GM18499 (cell line): ENCODE measurements around the gene LENEP.

Source experiments
- ATAC-seq: cut with Tn5 transposase; IDR thresholded peaks from one replicate; pipeline ENCODE4 v1.9.1; 2021; ENCODE audit warnings: moderate number of reproducible peaks; ENCODE audit not compliant: insufficient read depth, unreplicated experiment

LENEP gene

DNA sequence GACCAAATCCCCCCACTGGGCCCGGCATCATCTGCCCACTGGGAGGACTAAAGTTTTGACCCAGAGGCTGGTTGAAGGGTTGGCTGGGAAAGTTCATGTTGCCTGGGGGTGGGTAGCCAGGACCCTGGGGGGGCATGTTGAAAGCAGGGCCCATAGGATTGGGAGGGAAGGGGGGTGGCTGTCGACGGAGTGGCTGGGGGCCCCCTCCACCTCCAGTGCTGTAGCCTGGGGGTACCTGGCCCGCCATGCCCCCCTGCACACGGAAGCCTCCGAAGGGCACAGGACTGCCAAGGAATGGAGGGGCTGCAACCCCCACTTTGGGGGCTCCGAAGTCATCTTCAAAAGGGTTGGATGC is 34.0 kb upstream of the LENEP start:
- ATAC-seq: no peak

DNA sequence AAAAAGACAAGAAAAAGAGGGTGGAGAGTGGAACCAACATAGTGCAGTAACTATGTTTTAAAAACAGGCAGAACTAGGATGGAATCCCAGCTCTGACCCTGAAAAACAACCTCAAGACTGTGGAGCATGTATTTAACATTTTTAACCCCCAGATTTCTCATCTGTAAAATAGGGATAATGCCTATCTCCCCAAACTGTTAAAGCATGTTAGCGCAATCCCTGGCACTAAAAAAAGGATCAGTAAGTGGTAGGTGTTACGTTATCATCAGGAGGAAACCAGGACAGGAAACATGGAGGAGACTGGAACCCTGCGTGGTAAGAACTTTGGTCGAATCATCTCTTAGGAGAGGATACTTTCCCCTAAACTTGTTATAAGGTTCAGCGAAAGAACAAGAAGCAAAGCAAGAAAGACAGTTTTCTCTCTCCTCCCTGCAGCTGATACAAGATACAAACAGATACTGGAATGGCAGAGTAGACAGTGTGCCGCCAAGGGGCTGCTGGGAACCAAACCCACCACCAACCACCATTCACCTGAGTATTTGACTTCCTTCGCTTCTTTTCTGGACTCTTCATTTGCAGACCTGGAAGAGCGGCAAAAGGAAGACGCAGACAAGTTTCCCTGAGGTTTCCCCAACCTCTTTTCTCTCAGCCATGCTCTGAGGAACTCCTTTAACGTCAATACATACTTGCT is 32.8 kb upstream of the LENEP start:
- ATAC-seq: no peak

DNA sequence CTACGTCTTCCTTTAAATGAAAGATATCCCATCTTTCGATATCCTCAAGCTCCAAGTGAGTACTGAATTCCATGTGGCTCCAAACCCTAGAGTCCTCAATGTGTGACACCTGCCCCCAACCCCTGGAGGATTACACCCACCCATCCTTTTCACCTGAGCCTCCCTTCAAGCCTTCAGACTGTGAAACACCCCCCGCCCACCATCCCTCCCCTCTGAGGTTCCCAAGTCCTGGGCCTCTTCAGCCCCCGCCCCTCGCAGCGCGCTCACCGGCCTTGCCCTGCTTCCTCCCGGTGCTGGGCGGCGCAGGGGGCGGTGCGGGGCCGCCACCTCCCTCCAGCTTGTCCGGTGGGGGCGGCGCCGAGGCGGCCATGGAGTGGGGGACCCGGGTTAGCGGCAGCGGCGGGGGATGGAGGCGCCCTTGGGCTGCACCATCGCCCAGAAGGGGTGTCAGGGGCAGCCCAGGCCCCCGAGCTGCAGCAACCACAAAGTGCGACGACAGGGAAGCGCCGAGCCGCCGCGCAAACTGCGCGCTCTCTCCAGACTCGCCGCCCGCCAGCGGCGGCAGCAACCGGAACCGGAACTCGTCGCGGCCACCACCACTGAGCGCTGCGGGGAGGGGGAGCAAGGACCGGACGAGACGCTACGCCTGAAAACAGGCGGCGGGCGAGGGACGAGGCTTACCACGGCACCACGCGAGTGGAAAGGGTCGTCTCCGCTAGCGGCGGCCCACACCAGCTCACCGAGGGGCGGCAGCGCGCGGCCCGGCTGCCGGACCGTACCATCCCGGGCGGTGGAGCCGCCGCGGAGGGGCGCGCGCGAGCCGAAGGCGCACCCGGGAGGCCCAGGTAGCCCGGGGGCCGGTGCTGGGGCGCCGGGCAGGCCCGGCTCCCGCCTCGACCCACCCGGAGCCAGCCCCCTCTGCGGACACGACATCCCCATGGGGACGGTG is 31.9 kb upstream of the LENEP start, which contains the start of gene PYGO2:
TSS of gene PYGO2 (minus strand) at position 576 of the 949 bp plus-strand sequence. CDS start at position 370, 206 bp downstream.
- peak; percentile 35 for ATAC-seq

DNA sequence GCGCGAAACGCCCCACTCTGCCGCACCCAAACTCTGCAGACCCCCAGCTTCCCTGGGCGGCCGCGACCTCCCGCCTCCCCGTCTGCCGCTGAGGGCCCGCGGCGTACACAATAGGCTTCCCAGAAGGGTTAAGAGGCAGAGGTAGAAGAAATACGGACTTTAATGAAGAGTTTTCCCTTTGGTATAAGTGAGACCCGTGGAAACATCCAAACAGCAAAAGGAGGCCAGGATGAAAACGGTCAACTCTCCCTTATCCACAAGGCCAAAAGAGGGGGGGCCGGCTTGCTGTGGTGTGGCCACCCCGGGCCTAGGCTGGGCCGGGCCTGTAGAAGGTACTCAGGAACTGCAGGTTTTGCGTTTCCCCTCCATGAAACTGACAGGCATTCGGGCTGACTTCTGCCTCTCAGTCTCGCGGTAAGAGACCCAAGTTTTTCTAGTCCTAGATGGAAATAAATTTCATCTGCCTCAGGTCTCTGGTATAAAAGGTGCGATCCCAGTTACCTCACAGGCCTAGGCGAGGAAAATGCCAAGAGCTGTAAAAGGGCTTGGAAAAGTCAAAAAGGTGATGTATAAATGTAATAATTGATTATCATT is 31.1 kb upstream of the LENEP start:
- no peak for ATAC-seq

DNA sequence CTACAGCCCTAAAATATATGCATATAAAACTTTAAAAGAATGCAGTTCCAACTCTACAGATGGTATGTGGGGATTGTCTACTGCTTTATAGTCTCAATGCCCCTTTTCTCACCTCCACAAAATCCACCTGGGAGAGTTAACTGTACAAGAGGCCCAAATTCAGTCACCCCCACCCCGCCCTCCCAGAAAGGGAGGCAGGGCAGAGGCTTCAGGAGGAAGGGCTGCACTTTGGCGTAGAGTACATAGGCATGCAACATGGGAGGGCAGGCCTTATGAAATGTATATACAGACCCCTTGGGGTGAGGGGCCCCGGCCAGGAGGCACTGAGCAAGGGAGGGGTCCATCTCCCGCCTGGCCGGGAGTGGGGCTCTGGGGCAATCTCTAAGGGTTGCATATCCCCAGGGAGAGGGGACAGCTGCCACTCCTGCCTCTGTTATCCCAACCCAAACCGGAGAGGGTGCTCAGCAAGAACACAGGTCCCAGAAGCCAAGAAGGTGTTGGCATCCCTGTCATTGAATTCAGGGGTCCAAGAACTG is 30.5 kb upstream of the LENEP start:
- no peak for ATAC-seq

DNA sequence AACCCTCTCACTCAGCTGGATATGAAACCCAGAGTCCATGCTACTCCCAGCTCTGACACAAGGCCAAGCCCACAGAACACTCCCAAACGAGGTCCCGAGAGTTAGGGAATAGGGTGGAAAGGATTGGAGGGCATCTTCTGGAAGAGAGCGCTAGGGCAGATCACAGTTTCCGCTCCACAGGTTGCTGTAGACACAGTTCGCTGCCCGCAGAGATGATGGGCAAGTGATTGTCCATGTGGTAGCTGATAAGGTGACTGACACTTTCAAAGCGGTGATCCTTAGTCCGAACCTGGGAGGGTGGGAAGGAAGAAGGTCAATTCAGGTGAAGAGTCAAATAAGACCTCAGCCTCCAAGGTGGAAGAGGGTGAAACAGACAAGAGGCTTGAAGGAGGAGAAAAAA is 29.7 kb upstream of the LENEP start:
- ATAC-seq: no peak

DNA sequence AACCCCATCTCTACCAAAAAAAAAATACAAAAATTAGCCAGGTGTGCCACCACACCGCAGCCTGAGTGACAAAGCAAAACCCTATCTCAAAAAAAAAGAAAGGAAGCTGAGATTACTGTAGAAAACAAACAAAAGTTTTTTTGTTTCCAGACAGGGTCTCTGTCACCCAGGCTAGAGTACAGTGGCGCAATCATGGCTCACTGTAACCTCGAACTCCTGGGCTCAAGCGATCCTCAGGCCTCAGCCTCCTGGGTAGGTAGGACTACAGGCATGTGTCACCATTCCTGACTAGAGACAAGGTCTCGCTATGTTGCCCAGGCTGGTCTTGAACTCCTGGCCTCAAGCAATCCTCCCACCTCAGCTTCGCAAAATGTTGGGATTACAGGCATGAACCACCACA is 29.0 kb upstream of the LENEP start:
- ATAC-seq: no peak

DNA sequence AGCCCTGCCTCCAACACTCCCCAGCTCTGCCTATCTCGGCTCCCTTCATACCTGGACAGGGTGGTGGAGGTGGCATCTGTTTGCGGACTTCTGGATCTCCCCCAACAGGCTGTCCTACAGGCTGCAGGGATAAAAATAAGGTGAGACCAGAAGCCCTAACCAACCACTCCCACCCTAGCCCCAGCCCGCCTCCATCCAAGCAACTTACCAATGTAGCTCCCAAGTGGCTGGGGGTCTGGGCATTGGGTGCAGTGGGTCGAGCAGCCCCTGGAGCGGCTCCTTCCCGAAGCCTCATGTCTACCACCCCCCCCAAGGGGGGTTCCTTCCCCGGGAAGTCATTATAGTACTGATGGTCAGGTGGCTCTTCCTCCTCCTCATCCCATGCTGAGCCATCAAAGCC is 27.3 kb upstream of the LENEP start:
- ATAC-seq: no peak

DNA sequence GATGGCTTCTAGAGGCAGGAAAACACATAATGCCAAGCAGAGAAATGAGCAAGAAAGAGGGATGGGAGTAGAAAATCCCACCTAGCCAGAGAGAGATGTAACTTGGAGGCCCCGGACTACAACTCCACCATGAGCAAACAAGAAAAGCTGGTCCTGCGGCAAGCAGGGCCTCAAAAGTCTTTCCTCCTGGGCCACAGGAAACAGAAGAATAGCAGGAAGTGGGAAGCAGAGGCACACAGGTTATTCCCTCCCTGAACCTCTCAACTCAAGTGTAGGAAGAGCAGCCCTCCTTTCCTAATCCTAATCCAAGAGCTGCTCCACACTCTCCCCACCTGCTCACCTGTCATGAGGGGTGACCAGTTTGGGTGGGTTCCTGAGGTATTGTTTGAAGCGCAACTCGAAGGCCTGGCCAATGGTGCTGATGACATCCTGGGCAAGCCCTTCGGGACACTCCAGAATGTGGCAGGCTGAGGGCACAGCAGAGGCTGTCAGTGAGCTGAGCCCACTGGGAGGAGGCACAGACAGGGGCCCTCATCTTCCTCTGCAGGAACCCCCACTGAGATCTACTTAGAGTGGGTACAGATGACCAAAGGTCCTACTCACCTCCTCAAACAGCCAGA is 25.9 kb upstream of the LENEP start:
- ATAC-seq: no peak

DNA sequence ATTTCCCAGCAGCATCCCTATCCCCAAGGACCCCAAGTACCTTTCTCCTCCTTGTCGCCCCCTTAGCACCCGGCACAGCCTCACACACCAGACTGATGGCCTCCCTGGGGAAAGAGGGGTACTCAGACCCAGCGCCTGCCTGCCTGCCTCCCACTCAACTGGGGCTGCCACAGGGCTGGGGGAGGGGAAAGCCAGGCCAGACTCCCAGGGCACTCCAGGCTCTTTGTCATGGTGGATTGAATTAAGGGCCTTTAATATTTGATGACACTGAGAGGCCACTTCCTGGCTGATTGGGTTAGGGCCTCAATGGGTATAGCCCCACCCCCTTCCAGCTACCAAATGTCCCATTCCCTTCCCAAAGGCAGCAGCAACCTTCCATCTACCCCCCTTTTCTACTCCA is 24.7 kb upstream of the LENEP start:
- no peak for ATAC-seq

DNA sequence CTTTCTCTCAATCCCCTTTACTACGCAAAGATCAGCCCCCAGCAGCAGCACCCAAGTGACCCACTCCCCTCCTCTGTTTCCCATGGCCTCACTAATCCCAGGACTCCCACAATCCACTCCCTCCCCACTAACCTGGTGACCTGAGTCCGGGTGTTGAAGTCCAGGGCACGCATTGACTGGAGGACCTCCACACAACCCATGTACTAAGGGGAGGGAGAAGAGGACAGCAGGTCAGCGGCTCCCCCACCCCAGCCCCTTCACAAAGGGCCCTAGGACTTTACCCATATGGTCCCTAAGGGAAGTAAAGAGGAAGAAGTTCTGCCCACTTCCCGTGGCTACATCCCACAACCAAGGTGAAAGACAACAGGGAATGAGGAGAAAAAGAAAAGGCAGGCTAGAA is 24.1 kb upstream of the LENEP start:
- ATAC-seq: no peak

DNA sequence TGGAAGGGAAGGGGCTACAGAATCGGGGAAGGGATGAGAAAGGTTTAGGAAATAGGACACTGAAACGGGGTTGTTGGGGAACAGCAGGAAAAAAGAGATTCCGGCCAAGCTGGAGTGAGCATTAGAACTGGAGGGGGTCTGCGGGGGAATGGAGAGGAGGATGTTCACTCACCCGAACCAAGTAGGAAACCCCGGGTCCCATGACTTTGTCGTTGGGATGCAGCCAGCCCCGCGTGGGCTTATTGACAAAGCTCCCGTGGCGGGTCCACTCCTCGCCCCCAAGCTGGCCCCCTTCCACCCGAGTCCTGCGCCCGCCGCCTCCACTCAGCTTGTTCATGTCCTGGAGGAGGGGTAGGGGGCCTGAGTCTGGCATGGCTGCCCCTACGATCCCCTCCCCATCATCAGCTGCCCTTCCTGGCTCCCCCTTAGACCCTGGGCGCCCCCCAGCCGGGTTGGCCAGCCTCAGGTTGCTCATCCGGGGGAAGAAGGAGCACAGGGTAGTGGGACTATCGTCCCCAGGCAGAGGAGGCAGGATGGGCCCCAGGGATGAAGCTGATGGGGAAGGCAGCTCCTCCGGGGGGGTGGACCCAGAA is 23.4 kb upstream of the LENEP start:
- ATAC-seq: no peak

DNA sequence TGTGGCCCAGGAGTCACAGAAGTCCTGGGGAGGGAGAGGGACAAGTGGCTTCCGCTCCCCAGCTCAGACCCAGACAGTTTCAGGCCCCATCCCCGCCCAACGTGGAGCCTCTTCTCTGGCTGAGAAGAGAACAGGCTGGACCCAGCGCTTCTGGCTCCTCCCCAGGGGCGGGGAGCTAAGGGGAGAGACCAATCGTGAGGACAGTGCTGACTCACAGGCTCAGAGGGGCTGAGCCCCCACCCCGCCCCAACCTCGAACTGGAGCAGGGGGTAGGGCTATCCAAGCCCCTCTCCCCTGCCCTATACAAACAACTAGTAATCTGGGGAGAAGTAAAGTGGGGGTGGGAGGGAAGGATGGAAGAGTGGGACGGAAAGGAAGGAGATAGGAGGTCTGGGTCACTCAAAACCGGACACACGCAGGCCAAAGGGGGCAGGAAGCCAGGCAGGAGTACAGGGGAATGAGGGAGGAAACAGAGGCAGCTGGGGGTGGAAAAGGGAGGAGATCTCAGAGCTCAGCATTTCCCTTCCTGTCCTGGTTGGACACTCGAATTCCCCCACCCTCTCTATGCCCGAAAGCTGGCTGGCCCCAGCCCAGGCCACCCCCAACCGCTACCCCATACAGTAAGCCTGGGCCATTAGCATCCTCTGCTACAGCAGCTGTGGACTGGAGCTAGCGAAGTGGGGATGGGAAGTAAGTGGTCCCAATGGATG is 22.6 kb upstream of the LENEP start, which contains the start of gene SHC1:
TSS of gene SHC1 (minus strand) at position 117 of the 710 bp plus-strand sequence. CDS start 221 bp downstream, outside the sequence.
- ATAC-seq: no peak

DNA sequence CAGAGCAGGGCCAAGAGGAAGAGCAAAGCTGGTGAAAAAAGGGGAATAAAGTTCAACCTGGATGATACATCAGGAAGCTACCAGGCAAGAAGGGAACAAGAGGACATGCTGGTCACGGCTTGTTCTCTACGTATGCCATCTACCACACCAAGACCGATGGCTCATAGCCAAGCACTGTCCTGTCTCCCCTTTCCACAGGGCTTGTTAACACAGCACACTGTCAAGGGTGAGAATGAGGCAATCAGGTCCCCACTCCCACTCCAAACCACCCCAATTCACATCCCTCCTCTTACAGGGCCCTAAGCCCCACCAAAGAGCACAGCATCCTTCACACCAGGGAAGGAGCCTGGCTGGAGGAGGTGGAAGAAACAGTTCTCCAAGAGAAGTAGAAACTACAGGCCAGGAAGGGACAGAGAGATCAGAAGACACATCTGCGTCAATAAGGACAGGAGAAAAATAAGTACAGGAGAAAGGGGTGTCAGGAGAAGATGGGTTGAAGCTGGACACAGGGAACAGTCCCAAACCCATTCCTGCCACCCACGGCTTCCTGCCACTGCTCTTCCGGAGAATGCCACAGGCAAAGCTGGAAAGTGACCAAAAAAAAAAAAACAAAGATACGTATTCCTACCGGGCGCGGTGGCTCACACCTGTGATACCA is 21.9 kb upstream of the LENEP start:
- ATAC-seq: no peak

DNA sequence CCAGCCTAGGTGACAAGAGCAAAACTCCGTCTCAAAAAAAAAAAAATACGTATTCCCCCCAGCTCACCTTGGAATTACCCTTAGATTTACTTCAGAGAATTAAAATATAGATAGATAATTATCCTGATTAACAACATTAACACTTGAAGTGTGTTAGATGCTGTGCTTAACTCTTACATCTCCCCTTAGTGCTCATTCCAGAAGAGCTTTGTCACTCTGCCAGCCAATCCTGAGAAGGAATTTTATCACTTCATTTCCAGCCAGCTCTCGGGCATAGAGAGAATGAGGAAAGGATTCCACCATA is 21.2 kb upstream of the LENEP start:
- ATAC-seq: no peak

DNA sequence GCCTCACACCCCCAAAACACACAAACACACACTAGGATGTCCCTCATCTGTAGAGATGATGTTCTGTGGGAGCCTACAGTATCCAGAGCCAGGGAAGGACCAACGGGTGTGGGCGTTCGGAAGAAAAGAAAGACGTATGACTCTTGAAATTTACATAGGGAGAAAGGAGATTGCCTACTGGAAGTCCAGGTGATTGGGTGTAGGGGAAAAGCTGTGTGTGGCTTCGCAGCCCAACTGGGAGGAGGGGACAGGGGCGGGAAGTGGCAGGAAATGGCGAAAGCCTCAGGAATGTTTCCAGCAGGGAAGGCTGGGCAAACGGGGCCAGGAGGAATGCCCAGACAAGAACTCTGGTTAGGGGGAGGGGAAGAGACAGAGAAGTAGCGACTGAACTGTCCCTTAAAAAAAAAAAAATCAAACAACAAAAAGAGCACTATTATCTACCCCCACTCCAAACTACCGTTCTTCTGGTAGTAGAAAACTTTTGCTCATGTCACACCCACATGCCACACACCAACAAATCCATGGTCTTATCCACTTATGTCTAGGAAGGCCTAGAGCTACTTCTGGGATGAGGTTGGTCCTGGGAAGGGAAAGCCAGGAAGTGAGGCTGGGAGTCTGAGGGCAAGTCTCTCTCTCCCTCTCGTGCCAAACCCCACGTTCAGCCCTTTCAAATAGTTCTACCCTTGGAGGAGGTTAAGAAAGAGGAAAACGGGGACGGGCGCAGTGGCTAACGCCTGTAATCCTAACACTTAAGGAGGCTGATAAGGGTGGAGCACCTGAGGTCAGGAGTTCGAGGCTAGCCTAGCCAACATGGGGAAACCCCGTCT is 20.7 kb upstream of the LENEP start:
- ATAC-seq: no peak

DNA sequence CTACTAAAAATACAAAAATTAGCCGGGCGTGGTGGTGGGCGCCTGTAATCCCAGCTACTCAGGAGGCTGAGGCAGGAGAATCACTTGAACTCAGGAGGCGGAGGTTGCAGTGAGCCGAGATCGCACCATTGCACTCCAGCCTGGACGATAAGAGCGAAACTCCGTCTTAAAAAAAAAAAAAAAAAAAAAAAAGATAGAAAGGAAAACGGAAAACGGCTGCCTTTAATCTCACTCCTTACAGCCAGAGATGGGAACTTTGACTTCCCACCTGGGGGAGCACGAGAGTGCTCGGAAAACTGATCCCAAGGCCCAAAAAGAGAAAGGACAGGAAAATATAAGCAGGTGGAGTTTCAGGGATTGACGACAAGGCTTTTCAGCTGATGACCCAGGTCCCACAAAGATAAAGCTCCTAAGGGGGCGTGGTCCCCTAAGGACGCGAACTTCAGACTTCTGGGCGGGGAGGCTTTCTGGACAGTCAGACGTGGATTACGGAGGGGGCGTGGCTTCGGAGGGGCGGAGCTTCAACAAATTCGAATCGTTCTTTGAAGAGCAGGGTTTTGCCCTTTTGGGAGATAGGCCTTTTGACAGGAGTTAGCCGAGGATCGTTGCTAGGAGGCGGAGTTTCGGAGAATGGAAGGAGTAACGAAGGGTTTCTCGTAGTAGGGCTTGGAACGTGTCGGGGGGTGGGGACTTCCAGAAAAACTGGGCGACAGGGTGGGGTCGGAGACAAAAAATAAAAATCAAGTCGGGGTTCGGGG is 19.9 kb upstream of the LENEP start:
- ATAC-seq: no peak
